Left hindlimb (tissue), 1 donor: ENCODE results near the gene E4F1.

Experiments used
- DNase-seq: peaks from one replicate; pipeline ENCODE4 v3.0.0-alpha.2; 2018

Gene E4F1, protein sequence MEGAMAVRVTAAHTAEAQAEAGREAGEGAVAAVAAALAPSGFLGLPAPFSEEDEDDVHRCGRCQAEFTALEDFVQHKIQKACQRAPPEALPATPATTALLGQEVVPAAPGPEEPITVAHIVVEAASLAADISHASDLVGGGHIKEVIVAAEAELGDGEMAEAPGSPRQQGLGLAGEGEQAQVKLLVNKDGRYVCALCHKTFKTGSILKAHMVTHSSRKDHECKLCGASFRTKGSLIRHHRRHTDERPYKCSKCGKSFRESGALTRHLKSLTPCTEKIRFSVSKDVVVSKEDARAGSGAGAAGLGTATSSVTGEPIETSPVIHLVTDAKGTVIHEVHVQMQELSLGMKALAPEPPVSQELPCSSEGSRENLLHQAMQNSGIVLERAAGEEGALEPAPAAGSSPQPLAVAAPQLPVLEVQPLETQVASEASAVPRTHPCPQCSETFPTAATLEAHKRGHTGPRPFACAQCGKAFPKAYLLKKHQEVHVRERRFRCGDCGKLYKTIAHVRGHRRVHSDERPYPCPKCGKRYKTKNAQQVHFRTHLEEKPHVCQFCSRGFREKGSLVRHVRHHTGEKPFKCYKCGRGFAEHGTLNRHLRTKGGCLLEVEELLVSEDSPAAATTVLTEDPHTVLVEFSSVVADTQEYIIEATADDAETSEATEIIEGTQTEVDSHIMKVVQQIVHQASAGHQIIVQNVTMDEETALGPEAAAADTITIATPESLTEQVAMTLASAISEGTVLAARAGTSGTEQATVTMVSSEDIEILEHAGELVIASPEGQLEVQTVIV

GRCh38 chr16:2223221-2223941 lies at the start of gene E4F1:
Gene E4F1 (plus strand): TSS chr16:2223591. CDS start chr16:2223614, 23 bp downstream.
- DNase-seq = peak; percentile 99

DNA sequence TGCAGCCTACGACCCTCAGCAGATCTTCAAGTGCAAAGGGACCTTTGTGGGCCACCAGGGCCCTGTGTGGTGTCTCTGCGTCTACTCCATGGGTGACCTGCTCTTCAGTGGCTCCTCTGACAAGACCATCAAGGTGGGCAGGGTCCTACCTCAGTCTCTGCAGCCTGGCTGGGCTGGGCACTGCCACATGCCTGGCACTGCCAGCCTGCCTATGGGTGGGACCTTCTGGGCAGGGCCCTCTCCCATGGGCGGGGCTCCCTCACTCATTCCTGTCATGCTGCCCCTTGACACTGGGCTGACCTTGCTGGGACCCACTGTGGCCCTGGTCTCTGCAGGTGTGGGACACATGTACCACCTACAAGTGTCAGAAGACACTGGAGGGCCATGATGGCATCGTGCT lies 49.5 kb upstream of the E4F1 start:
- no peak for DNase-seq

GRCh38 chr16:2174396-2175131 lies 48.8 kb upstream of the E4F1 start:
- DNase-seq = no peak

- DNase-seq = no peak
These were observed 47.9 kb upstream of the E4F1 start for GRCh38 chr16:2175454-2175853.

DNA sequence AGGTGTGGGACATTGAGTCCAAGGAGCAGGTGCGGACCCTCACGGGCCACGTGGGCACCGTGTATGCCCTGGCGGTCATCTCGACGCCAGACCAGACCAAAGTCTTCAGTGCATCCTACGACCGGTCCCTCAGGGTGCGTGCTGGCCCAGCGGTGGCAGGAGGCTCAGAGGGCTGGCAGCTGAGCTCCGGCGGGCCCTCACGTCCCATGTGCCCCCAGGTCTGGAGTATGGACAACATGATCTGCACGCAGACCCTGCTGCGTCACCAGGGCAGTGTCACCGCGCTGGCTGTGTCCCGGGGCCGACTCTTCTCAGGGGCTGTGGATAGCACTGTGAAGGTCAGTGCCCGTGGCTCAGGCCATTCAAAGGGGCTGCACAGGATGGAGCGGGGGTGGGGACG lies 47.3 kb upstream of the E4F1 start:
- no peak for DNase-seq

- no peak for DNase-seq
These were observed 46.3 kb upstream of the E4F1 start for GRCh38 chr16:2177101-2177500.

- DNase-seq = no peak
These were observed 45.8 kb upstream of the E4F1 start for GRCh38 chr16:2177561-2177960.

DNA sequence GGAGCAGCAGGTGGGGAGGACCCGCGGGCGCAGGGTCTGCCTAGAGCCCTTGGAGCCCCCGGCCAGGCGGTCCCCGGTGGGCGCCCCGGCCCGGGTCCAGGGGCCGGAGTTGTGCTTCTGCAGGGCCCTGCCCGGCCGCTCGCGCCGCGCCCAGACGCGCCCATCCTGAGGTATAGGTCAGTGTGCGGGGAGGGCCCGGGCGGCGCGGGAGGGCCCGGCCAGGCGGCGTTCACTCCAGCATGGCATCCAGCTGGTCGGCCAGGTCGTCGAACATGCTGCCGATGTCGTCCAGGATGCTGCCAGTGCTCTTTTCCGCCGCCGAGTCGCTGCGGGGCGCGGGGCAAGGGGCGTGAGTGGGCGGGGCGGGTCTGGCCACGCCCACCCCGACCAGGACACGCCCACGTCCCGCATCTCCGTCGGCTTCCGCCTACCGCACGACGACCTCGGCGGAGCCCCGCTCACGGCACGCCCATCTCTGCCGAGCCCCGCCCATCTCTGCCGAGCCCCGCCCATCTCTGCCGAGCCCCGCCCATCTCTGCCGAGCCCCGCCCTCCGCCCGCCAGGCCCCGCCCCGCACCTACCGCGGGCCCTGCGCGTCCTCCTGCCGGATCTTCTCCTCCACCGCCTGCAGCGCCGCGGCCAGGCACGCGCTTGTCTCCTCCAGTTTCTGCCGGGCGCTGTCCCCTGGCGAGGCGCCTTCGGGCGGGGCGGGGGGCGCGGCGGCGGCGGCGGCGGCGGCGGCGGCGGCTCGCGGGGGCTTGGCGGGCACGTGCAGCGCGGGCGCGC lies 44.9 kb upstream of the E4F1 start:
- no peak for DNase-seq

DNA sequence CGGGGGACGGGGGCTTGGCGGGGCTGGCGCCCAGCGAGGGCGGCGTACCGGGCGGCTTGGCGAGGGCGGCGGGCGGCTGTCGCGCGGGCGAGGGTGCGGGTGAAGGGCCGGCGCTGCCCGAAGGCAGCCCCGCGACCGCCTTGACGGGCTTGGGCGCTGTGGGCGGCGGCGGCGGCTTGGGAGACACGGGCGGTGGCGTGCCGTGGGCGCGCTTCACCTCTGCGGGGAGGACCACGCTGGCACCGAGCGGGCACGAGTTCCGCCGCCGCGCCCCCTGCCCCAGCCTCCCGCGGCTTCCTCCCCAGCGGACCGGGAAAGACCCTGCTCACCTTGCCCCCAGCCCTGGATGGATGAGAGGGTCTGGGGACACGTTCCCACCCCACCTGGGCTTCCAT lies 44.3 kb upstream of the E4F1 start:
- DNase-seq = no peak

DNA sequence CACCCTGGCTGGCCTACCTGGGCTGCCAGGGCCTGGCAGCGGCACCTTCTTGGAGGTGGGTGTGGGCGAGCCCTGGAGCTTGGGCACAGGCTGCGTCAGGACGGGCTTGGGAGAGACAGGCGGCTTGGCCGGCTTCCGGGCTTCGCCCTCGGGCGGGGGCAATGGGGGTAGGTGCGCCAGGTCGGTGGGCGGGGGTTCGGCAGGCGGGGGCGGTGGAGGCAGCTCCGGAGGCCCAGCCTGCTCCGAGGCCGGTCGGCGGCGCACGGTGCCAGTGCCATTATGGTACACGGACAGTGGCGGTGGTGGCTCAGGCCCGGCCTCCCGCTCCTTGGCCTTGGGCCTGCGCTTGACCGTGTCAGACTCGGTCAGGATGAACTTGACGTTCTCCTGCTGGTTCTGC lies 43.8 kb upstream of the E4F1 start:
- DNase-seq = no peak

DNA sequence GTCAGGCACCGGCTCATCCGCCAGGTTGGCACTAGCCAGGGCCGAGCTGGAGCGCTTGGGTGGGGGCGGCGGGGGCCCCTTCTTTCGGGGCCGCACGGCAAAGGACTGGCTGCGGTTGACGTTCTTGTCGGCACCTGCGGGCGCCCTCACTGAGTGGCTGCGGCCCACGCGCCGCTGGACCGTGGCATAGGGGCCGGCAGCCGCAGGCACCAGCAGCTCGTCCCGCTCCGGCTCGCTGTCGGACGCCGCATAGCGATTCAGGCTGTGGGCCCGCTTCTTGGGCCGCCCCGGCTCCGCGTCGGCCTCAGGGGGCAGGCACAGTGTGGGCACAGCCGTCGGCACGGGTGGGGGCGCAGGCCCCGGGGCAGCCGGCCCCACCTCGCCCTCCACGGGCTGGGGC lies 42.9 kb upstream of the E4F1 start:
- DNase-seq = no peak

GRCh38 chr16:2180962-2181923 lies 42.1 kb upstream of the E4F1 start:
- no peak for DNase-seq

DNA sequence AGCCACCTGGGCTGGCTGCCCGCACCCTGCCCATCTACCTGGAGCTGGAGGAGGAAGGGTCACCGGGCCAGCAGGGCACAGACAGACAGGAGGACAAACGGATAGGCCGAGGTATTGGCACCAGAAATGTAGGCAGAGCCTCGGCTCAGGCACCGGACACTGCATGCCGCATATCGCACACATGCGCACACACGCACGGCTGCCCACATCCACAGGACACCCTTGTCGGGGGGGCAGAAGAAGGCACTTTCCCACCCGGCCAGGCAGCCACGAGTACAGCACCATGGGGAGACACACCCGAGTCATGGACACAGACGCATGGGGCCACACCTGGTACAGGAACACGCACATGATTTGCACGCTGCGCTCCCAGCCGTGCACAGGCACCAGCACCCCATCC lies 41.4 kb upstream of the E4F1 start:
- DNase-seq = no peak

DNA sequence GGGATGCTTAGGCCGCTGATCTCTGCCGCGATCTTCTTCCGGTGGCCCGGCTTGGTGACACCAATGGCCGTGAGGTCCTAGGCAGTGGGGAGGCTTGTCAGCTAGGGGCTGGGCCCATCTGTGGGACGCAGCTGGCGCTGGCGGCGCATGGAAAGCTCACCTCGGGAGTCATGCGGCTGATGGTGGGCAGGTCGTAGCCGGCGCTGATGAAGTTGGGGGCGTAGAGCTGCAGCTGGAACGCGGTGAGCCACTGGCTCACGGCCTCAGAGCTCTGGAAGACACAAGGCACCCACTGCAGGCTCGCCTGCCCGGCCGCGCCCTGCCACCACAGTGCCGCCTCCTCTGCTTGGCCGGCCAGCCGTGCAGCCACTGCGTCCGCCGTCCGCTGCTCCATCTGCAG lies 39.7 kb upstream of the E4F1 start:
- DNase-seq = no peak

- DNase-seq = no peak
These were observed 39.0 kb upstream of the E4F1 start for GRCh38 chr16:2184346-2184745.

- DNase-seq = no peak
These were observed 38.4 kb upstream of the E4F1 start for GRCh38 chr16:2184962-2185361.

DNA sequence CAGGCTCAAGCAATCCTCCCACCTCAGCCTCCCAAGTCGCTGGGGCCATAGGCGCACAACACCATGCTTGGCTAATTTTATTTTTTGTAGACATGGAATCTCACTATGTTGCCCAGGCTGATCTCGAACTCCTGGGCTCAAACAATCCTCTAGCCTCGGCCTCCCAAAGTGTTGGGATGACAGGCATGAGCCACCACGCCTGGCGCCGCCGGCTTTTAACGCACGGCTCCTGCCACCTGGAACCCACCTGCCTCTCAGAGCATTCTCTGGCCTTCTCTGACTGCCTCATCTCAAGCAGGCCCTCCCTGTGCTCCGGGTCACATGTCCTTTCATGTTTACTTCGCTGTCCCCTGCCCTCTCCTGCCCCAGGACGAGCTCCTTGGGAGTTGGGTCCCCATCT lies 37.3 kb upstream of the E4F1 start:
- no peak for DNase-seq

DNA sequence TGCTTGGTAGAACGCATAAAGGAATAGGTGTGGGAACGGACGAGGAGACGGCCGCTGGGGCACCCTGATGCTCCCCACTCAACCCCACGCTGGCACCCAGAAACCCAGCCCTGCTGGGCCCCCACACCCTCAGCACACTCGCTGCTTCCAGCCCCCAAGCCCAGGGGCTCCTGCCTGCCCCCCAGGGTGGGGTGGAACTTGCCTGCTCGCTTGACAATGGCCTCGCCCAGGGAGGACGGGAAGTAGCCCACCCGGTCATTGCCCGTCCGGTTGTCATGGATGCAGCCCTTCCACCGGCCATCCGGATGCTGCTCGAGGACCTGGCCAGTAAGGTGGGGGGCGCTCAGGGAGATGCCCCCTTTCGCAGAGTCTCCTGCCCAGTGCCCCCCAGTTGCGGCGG lies 36.9 kb upstream of the E4F1 start:
- DNase-seq = no peak

DNA sequence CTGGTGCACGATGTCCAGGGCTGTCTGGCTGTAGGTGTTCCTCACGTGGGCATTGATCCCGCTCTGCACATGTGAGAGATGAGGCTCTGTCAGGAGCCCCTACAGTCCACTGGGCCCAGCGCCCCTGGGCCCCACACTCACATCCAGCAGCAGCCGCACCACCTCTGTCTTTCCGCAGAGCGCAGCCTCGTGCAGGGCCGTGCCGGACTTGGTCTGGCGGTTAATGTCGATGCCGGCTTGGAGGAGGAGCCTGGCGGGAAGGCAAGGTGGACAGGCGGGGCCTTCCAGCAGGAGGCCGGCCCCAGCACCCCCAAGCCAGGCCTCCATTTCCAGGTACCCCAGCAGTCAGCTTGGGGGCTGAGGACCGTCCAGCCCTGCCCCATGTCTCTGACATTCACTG lies 36.2 kb upstream of the E4F1 start:
- no peak for DNase-seq

DNA sequence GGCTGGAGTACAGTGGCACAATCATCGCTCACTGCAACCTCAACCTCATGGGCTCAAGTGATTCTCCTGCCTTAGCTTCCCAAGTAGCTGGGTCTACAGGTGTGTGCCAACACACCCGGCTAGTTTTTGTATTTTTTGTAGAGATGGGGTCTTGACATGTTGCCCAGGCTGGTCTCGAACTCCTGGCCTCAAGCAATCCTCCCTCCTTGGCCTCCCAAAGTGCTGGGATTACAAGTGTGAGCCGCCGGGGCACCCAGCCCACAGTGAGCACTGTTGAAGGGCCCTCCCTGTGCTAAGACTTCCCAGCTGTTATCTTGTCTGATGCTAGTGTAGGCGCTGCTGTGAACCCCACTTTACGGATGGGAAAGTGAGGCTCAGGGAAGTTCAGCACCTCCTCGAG lies 35.0 kb upstream of the E4F1 start:
- DNase-seq = no peak
